Activated CD4-positive, alpha-beta T cell treated with anti-CD3 and anti-CD28 coated beads, Interleukin-2, Interleukin-6, amounts not matched to agents 100 ng/mL and 50 ng/mL, durations not matched to agents 16 hours and 8 hours (primary cell): ENCODE measurements around the gene IL31RA.

Experiments
- DNase-seq: peaks from one replicate; pipeline ENCODE4 v3.0.0-alpha.2; 2020

Gene IL31RA

GRCh38 chr5:55860709-55861108 is 9.6 kb downstream of the IL31RA start:
- no peak for DNase-seq

- DNase-seq, result no peak
Measured at GRCh38 chr5:55864606-55865541, 13.7 kb downstream of the IL31RA start.

GRCh38 chr5:55865831-55866230 is 14.7 kb downstream of the IL31RA start:
- DNase-seq, result no peak

- DNase-seq, result no peak
Measured at GRCh38 chr5:55866485-55866884, 15.3 kb downstream of the IL31RA start.

GRCh38 chr5:55866934-55867333 is 15.8 kb downstream of the IL31RA start:
- no peak for DNase-seq

- peak; percentile 63 for DNase-seq
Measured at GRCh38 chr5:55868846-55869245, 17.7 kb downstream of the IL31RA start.

GRCh38 chr5:55869847-55870246 is 18.7 kb downstream of the IL31RA start:
- no peak for DNase-seq

- DNase-seq, result no peak
Measured at GRCh38 chr5:55873234-55873633, 22.1 kb downstream of the IL31RA start.

- DNase-seq, result no peak
Measured at GRCh38 chr5:55877655-55878054, 26.5 kb downstream of the IL31RA start.

- no peak for DNase-seq
Measured at GRCh38 chr5:55880453-55880852, 29.3 kb downstream of the IL31RA start.

GRCh38 chr5:55885359-55885758 is 34.2 kb downstream of the IL31RA start:
- DNase-seq, result no peak

- DNase-seq, result no peak
Measured at GRCh38 chr5:55888205-55888604, 37.0 kb downstream of the IL31RA start.

GRCh38 chr5:55892479-55892878 is 41.3 kb downstream of the IL31RA start:
- DNase-seq, result no peak

GRCh38 chr5:55894135-55894534 is 43.0 kb downstream of the IL31RA start:
- DNase-seq, result peak; percentile 43

GRCh38 chr5:55895346-55895745 is 44.2 kb downstream of the IL31RA start:
- DNase-seq, result no peak

- no peak for DNase-seq
Measured at GRCh38 chr5:55896238-55896637, 45.1 kb downstream of the IL31RA start.

GRCh38 chr5:55896663-55897062 is 45.5 kb downstream of the IL31RA start:
- DNase-seq, result no peak

- no peak for DNase-seq
Measured at GRCh38 chr5:55897206-55897894, 46.2 kb downstream of the IL31RA start.

GRCh38 chr5:55897905-55898304 is 46.7 kb downstream of the IL31RA start:
- DNase-seq, result no peak

GRCh38 chr5:55899344-55899743 is 48.2 kb downstream of the IL31RA start:
- no peak for DNase-seq

GRCh38 chr5:55900068-55900467 is 48.9 kb downstream of the IL31RA start:
- DNase-seq, result peak; percentile 51

- no peak for DNase-seq
Measured at GRCh38 chr5:55900776-55901175, 49.6 kb downstream of the IL31RA start.

- no peak for DNase-seq
Measured at GRCh38 chr5:55902696-55903095, 51.5 kb downstream of the IL31RA start.

- peak; percentile 88 for DNase-seq
Measured at GRCh38 chr5:55903121-55903701, 52.1 kb downstream of the IL31RA start.
